ENCODE measurements around the gene NLGN3.

GRCh38 chrX:71191248-71191647, 46.6 kb downstream of the NLGN3 start:
- no peak for TF ChIP-seq CTCF (conservative IDR thresholded peaks at IDR 0.05 in 1 of 2, IDR thresholded peaks at IDR 0.05 in 1 of 2; ENCODE audit: extremely low read depth in 1 of 2, insufficient read depth in 1 of 2, low read depth in 1 of 2, low read length in 2 of 2)
- TF ChIP-seq EZH2 (IDR thresholded peaks at IDR 0.05; ENCODE audit: borderline replicate concordance, low read length): no peak
